A673 (cell line): Measurements from ENCODE around the gene IGSF22.

Source experiments
- CTCF ChIP-seq: fragments of 300-800, 200-600 bp; sonication (generic); conservative IDR thresholded peaks from 2 replicates; pipeline ENCODE4 v1.5.1; 2017; ENCODE audit warnings: low read depth, mild to moderate bottlenecking, antibody characterized with exemption, low read length, moderate library complexity, mixed read lengths
- EZH2 ChIP-seq: fragments of 200-600 bp; sonication (generic); IDR thresholded peaks from 2 replicates; pipeline ENCODE4 v1.6.1; 2017; ENCODE audit warnings: borderline replicate concordance, low read depth, mild to moderate bottlenecking, mixed read lengths, antibody characterized with exemption, low read length; ENCODE audit not compliant: poor library complexity, severe bottlenecking

GRCh38 chr11:18700375-18700774 is 25.6 kb downstream of the IGSF22 start:
- TF ChIP-seq CTCF (no peak), EZH2 (no peak)
